Sigmoid colon (tissue), 4 donors: ENCODE results near the gene SLC9A7.

Source experiments
- CTCF ChIP-seq, 4 experiments: fragments of 450-650 bp in 3 of 4; fragments of 200-600 bp in 1 of 4; IDR thresholded peaks; one replicate each; pipeline ENCODE4 v1.5.1; 2016 to 2019; ENCODE audit warnings: antibody characterized with exemption in 4 of 4, mild to moderate bottlenecking in 3 of 4, moderate library complexity in 2 of 4
- EP300 ChIP-seq, 4 donors: sonication (generic); formaldehyde crosslinking; IDR thresholded peaks; one replicate each; pipeline ENCODE4 v1.6.1; 2017; ENCODE audit warnings: antibody characterized with exemption in 4 of 4
- POLR2A ChIP-seq, 2 donors: fragments of 450-650 bp; IDR thresholded peaks; one replicate each; pipeline ENCODE4 v1.6.1; 2016; ENCODE audit warnings: antibody characterized with exemption in 2 of 2, mild to moderate bottlenecking in 2 of 2, moderate library complexity in 2 of 2

GRCh38 chrX:46582966-46583365 is 176.0 kb downstream of the SLC9A7 start:
- no peak for TF ChIP-seq CTCF (IDR thresholded peaks at IDR 0.05)
- no peak for TF ChIP-seq EP300 (IDR thresholded peaks at IDR 0.05)
- TF ChIP-seq POLR2A (IDR thresholded peaks at IDR 0.05), result no peak
